ENCODE data around the gene AP1G2.

DNA sequence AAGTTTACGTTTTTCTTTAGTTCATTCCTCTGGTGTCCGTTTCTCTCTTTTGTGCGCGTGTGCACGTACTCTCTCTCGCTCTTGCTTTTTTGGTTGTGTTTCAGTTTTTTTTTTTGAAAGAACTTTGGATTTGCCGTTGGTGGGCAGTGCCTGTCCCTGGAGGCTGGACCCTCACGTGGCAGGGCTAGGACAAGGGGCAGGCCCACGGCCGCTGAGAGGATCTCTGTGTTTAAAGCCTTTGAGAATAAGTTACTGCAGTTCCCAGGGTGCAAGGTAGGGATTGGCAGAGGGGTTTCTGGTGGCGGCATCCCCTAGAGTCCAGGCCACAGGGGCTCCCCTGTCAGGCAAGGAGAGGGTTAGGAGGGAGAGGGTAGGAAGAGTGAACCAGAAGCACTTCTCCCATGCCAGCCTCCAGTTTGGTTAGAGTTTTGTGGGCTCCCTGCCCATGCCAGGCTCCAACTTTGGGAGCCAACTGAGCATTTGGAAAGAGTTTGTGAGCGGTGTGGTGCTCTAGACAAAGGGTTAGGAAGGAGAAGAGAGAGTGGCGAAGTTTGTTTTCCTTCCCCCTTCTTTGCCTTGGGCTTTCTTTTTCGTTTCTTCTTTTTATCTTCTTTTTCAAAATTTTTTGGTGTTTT lies 46.6 kb downstream of the AP1G2 start:
- TF ChIP-seq SP1 (IDR thresholded peaks at IDR 0.05; ENCODE audit: low read depth) (no peak), POLR2AphosphoS5 (IDR thresholded peaks at IDR 0.05; ENCODE audit: low read depth, low read length) (no peak), CTCF (IDR thresholded peaks at IDR 0.05 in 2 of 3, conservative IDR thresholded peaks at IDR 0.05 in 1 of 3; ENCODE audit: borderline replicate concordance in 1 of 3, insufficient read depth in 1 of 3, low read depth in 2 of 3, low read length in 2 of 3) (no peak), POLR2A (IDR thresholded peaks at IDR 0.05; ENCODE audit: borderline replicate concordance, extremely low read depth, insufficient read depth, insufficient read length) (no peak), EZH2phosphoT487 (IDR thresholded peaks at IDR 0.05; ENCODE audit: borderline replicate concordance) (no peak), ZNF274 (IDR thresholded peaks at IDR 0.05; ENCODE audit: low read depth, low read length) (no peak), TCF7L2 (IDR thresholded peaks at IDR 0.05; ENCODE audit: borderline replicate concordance, extremely low read depth, insufficient read depth, insufficient read length) (no peak), RAD21 (IDR thresholded peaks at IDR 0.05; ENCODE audit: low read depth) (no peak), EZH2 (IDR thresholded peaks at IDR 0.05) (no peak)
- TF ChIP-seq, protein P1, sequence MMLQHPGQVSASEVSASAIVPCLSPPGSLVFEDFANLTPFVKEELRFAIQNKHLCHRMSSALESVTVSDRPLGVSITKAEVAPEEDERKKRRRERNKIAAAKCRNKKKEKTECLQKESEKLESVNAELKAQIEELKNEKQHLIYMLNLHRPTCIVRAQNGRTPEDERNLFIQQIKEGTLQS (IDR thresholded peaks at IDR 0.05) = no peak
